ENCODE measurements around the gene ZNF628. TPM values are rescaled to one million over a fixed set of nuclear protein-coding genes. Genes with fewer than 3 reads are reported as not detected.

Gene ZNF628
- total and polyA plus RNA-seq, 2 of the 8 experiments (the other 6 are each of a cell fraction or from before 2014, with no cell fraction given): 1.7 to 10.8 TPM

DNA sequence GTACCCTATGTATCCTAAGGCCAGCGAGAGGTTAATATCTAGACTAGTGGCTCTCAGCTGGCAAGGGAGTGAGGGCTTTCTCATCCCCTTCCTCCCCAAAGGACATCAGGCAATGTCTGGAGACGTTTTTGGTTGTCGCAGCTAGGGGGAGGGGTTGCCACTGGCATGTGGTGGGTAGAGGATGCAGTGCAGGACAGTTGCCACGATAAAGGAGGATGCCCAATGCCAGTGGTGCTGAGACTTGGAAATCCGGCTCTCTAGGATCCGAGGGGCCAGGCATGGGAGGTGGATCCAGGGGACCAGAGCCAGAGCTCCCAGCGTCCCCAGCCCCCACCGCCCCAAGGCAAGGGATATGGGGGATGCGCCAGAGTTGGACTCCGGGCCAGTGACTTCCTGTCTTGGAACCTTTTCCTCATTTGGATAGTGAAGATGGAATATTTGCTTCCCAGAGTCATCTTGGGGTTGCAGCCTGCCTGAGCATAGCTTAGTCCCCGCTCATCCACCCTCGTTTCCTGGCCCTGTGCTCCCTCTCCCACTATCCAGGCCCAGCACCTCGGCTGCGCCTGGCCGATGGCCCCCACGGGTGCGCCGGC, 16.7 kb downstream of the ZNF628 start:
- no peak overlapping the region for H2BK12ac ChIP-seq (ENCODE audit: low read depth, low read length)
- H2BK15ac ChIP-seq (ENCODE audit: low read length): no peak overlapping the region
- no peak overlapping the region for H2BK120ac ChIP-seq (replicated peaks; ENCODE audit: low read depth, low read length)
- no peak overlapping the region for H4K91ac ChIP-seq (replicated peaks; ENCODE audit: insufficient read length, low read length)
- H3K4ac ChIP-seq (replicated peaks; ENCODE audit: insufficient read length, low read depth, low read length): no peak overlapping the region
- no peak overlapping the region; the same call in 1 of the 2 replicates for H3K18ac ChIP-seq (ENCODE audit: extremely low read depth, low read length)
- no peak overlapping the region for H3K4me2 ChIP-seq (ENCODE audit: insufficient read depth in 1 of 2, low read depth in 2 of 2, low read length in 2 of 2)
- TF ChIP-seq, protein P1, sequence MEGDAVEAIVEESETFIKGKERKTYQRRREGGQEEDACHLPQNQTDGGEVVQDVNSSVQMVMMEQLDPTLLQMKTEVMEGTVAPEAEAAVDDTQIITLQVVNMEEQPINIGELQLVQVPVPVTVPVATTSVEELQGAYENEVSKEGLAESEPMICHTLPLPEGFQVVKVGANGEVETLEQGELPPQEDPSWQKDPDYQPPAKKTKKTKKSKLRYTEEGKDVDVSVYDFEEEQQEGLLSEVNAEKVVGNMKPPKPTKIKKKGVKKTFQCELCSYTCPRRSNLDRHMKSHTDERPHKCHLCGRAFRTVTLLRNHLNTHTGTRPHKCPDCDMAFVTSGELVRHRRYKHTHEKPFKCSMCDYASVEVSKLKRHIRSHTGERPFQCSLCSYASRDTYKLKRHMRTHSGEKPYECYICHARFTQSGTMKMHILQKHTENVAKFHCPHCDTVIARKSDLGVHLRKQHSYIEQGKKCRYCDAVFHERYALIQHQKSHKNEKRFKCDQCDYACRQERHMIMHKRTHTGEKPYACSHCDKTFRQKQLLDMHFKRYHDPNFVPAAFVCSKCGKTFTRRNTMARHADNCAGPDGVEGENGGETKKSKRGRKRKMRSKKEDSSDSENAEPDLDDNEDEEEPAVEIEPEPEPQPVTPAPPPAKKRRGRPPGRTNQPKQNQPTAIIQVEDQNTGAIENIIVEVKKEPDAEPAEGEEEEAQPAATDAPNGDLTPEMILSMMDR (IDR thresholded peaks at IDR 0.05; ENCODE audit: control extremely low read depth in 1 of 3, insufficient read depth in 1 of 3, low read depth in 1 of 3, low read length in 3 of 3): peak in 2 of 3 experiments; percentile 4 to 7; a peak in 2 of 4 replicates
- no peak for TF ChIP-seq SRF (IDR thresholded peaks at IDR 0.05; ENCODE audit: low read depth, low read length)
- no peaks in the 10 kb centered on the region for H3K79me1 ChIP-seq (ENCODE audit: low read depth, low read length)
- H3K27ac ChIP-seq (ENCODE audit: low read depth, low read length): no peak overlapping the region
- peaks cover 0 to 22% (median 13%) of the 10 kb centered on the region in 4 experiments; a peak in 6 of 7 replicates for H3K4me1 ChIP-seq (replicated peaks in 1 of 4; ENCODE audit: control insufficient read depth in 3 of 4, insufficient read depth in 4 of 4, low read length in 3 of 4)
- H4K5ac ChIP-seq (ENCODE audit: insufficient read length, low read depth, low read length): no peak overlapping the region
- no peaks in the 10 kb centered on the region; a peak in 2 of 7 replicates for H3K27me3 ChIP-seq (replicated peaks in 1 of 4; ENCODE audit: control insufficient read depth in 3 of 4, extremely low read depth in 1 of 4, insufficient read depth in 3 of 4, low read length in 3 of 4)
- H3K23ac ChIP-seq (ENCODE audit: insufficient read length): no peak overlapping the region
- H2AK5ac ChIP-seq (ENCODE audit: low read depth, low read length): no peak overlapping the region
- no peak overlapping the region for H3K14ac ChIP-seq (ENCODE audit: insufficient read length)
- H3K9me3 ChIP-seq (ENCODE audit: insufficient read depth in 2 of 2, low read depth in 1 of 2, low read length in 1 of 2): no peaks in the 10 kb centered on the region
- FAIRE-seq (no peak), DNase-seq (ENCODE audit: low read depth in 1 of 2, low spot score in 2 of 2) (no peak)
- 84% methylated on average over 16 of the region's 18 CpGs; no CpG with 5 or more reads in 1 of the 2 experiments for WGBS, 2 experiments (ENCODE audit: extremely low coverage in 1 of 2, insufficient coverage in 1 of 2, insufficient read length in 1 of 2, insufficient replicate concordance in 2 of 2, low coverage in 1 of 2, low lambda C conversion rate in 2 of 2, missing lambda C conversion rate in 1 of 2)
- H2AFZ ChIP-seq (ENCODE audit: low read length): no peak overlapping the region
- no peak overlapping the region for H3K9ac ChIP-seq (replicated peaks in 1 of 4; ENCODE audit: extremely low read depth in 1 of 4, low read depth in 3 of 4, low read length in 3 of 4)
- H3K79me2 ChIP-seq (ENCODE audit: control insufficient read depth in 1 of 2, insufficient read depth in 2 of 2, low read length in 2 of 2): no peaks in the 10 kb centered on the region
- no peaks in the 10 kb centered on the region for H3K36me3 ChIP-seq (ENCODE audit: control insufficient read depth in 2 of 4, insufficient read depth in 4 of 4, low read length in 3 of 4)
- H3K4me3 ChIP-seq (ENCODE audit: extremely low read depth in 1 of 4, insufficient read depth in 2 of 4, low read depth in 3 of 4, low read length in 4 of 4): no peak overlapping the region
- H4K20me1 ChIP-seq (replicated peaks in 1 of 2; ENCODE audit: control insufficient read depth in 1 of 2, insufficient read depth in 2 of 2, low read length in 2 of 2): no peaks in the 10 kb centered on the region
- no peak overlapping the region for H2BK20ac ChIP-seq (ENCODE audit: low read length)
- ChIA-PET CTCF (ENCODE audit: partially characterized antibody) (interaction anchor here (0.6 to 3.0 kb wide), 7 partner anchors 11 to 139 kb away, joined by 3 to 17 read pairs (median 4); no protein-coding TSS in a partner anchor), POLR2A (ENCODE audit: partially characterized antibody) (interaction anchor here (0.6 to 7.5 kb wide), 5 partner anchors 10 to 56 kb away, joined by 3 to 57 read pairs (median 3); partner anchors contain the start of genes NAT14 and ZNF628)
- H3K56ac ChIP-seq (replicated peaks; ENCODE audit: insufficient read length, low read depth, low read length): no peak overlapping the region
- H2BK5ac ChIP-seq (ENCODE audit: low read depth, low read length): no peak overlapping the region
- peaks cover 3% of the 10 kb centered on the region for H3K23me2 ChIP-seq (ENCODE audit: low read depth, low read length)
- H4K8ac ChIP-seq (ENCODE audit: extremely low read depth, insufficient read depth, low read length): no peak overlapping the region
